SK-N-SH treated with all-trans-retinoic acid at 6 μM for 48 hours (cell line): ENCODE measurements around the gene GSN.

ENCODE experiments used
- ATAC-seq: fragments of 200-7000 bp; cut with Tn5 transposase; 3 replicates; pipeline ENCODE4 v1.9.1; 2020; ENCODE audit warnings: mild to moderate bottlenecking, moderate library complexity
- ARNTL ChIP-seq: fragments of 450-650 bp; formaldehyde crosslinking; IDR thresholded peaks from 2 replicates; pipeline ENCODE4 v1.5.0; 2020; ENCODE audit warnings: low read depth, mild to moderate bottlenecking, moderate library complexity, borderline replicate concordance
- BACH2 ChIP-seq: fragments of 250-450 bp; sonication (Bioruptor Pico); IDR thresholded peaks from 2 replicates; pipeline ENCODE4 v1.9.0; 2021; ENCODE audit warnings: mild to moderate bottlenecking, borderline replicate concordance
- CSDC2 ChIP-seq: fragments of 250-450 bp; sonication (Bioruptor Pico); IDR thresholded peaks from 2 replicates; pipeline ENCODE4 v1.5.0; 2020; ENCODE audit warnings: mild to moderate bottlenecking, moderate library complexity
- ESRRG ChIP-seq: fragments of 250-450 bp; sonication (Bioruptor Pico); IDR thresholded peaks from 2 replicates; pipeline ENCODE4 v1.6.1; 2021; ENCODE audit warnings: mild to moderate bottlenecking
- GLIS3 ChIP-seq: fragments of 250-450 bp; sonication (Bioruptor Pico); IDR thresholded peaks from 2 replicates; pipeline ENCODE4 v1.5.0; 2020; ENCODE audit warnings: mild to moderate bottlenecking, moderate library complexity
- RARB ChIP-seq: fragments of 250-450 bp; sonication (Bioruptor Pico); IDR thresholded peaks from 2 replicates; pipeline ENCODE4 v1.8.0; 2021; ENCODE audit warnings: mild to moderate bottlenecking, moderate library complexity
- SNAI2 ChIP-seq: fragments of 250-450 bp; sonication (Bioruptor Pico); IDR thresholded peaks from 2 replicates; pipeline ENCODE4 v1.5.0; 2020; ENCODE audit warnings: mild to moderate bottlenecking, moderate library complexity
- TCF4 ChIP-seq: fragments of 250-450 bp; sonication (Bioruptor Pico); IDR thresholded peaks from 2 replicates; pipeline ENCODE4 v1.8.0; 2021; ENCODE audit warnings: mild to moderate bottlenecking, moderate library complexity, borderline replicate concordance
- TOX ChIP-seq: fragments of 250-450 bp; sonication (Bioruptor Pico); IDR thresholded peaks from 2 replicates; pipeline ENCODE4 v1.8.0; 2021; ENCODE audit warnings: mild to moderate bottlenecking, moderate library complexity, borderline replicate concordance
- ZC3H10 ChIP-seq: fragments of 250-450 bp; sonication (Bioruptor Pico); IDR thresholded peaks from 2 replicates; pipeline ENCODE4 v1.5.1; 2021; ENCODE audit warnings: mild to moderate bottlenecking, moderate library complexity
- ZFP3 ChIP-seq: fragments of 250-450 bp; sonication (Bioruptor Pico); IDR thresholded peaks from 2 replicates; pipeline ENCODE4 v1.5.0; 2020; ENCODE audit warnings: mild to moderate bottlenecking, moderate library complexity
- ZFP30 ChIP-seq: fragments of 450-650 bp; formaldehyde crosslinking; IDR thresholded peaks from 2 replicates; pipeline ENCODE4 v1.5.0; 2022; ENCODE audit warnings: mild to moderate bottlenecking, moderate library complexity
- ZNF70 ChIP-seq: fragments of 450-650 bp; formaldehyde crosslinking; IDR thresholded peaks from 2 replicates; pipeline ENCODE4 v1.5.0; 2020; ENCODE audit warnings: mild to moderate bottlenecking, moderate library complexity
- ZNF8 ChIP-seq: fragments of 450-650 bp; formaldehyde crosslinking; IDR thresholded peaks from 2 replicates; pipeline ENCODE4 v1.5.0; 2020; ENCODE audit warnings: mild to moderate bottlenecking, moderate library complexity
- TF ChIP-seq, protein P1 (sequence below): fragments of 250-450 bp; sonication (Bioruptor Pico); IDR thresholded peaks from 2 replicates; pipeline ENCODE4 v1.5.0; 2020; ENCODE audit warnings: mild to moderate bottlenecking, moderate library complexity
- TF ChIP-seq, protein P2 (sequence below): fragments of 250-450 bp; sonication (Bioruptor Pico); IDR thresholded peaks from 2 replicates; pipeline ENCODE4 v1.5.1; 2020; ENCODE audit warnings: low read depth, mild to moderate bottlenecking, moderate library complexity
- TF ChIP-seq, protein P3 (sequence below): fragments of 250-450 bp; sonication (Bioruptor Pico); IDR thresholded peaks from 2 replicates; pipeline ENCODE4 v1.8.0; 2020; ENCODE audit warnings: mild to moderate bottlenecking, moderate library complexity, borderline replicate concordance
- TF ChIP-seq, protein P4 (sequence below): fragments of 250-450 bp; sonication (Bioruptor Pico); IDR thresholded peaks from 2 replicates; pipeline ENCODE4 v1.5.1; 2021; ENCODE audit warnings: mild to moderate bottlenecking, moderate library complexity
- TF ChIP-seq, protein P5 (sequence below): fragments of 250-450 bp; sonication (Bioruptor Pico); IDR thresholded peaks from 2 replicates; pipeline ENCODE4 v1.8.0; 2021; ENCODE audit warnings: low read depth, mild to moderate bottlenecking, moderate library complexity, borderline replicate concordance

GSN gene

DNA sequence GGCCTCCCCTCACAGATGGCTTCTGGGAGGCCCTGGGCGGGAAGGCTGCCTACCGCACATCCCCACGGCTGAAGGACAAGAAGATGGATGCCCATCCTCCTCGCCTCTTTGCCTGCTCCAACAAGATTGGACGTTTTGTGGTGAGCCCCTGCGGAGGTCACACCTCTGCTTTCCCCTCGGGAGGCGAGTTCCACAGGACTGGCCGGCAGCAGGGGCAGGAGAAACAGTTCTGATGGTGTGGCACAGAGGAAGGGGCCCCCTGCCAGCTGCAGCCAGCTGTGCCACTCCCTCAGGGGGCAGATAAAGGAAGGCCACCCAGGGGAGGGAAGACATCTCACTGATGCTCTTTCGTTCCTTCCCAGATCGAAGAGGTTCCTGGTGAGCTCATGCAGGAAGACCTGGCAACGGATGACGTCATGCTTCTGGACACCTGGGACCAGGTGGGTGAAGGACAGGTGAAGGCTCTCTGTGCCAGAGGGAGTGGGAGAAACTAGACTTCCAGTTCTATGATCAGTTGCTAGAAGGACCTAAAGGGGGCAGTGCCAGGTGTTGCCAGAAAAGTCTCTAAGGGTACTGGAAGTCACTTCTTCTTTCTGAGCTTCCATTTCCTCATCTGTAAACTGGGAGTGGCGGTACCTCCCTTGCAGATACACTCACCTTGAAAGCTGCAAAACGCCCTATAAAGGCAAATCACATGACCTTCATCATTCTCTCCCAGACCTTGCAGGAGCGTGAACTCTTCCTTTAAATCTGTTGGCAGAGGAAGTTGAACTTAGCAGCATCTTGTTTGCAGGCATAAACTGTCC lies 61.1 kb downstream of the GSN start:
- no peak for TF ChIP-seq ZFP3 (CRISPR knock-in tag)
- no peak for TF ChIP-seq ZNF70 (CRISPR knock-in tag)
- TF ChIP-seq, protein P1, sequence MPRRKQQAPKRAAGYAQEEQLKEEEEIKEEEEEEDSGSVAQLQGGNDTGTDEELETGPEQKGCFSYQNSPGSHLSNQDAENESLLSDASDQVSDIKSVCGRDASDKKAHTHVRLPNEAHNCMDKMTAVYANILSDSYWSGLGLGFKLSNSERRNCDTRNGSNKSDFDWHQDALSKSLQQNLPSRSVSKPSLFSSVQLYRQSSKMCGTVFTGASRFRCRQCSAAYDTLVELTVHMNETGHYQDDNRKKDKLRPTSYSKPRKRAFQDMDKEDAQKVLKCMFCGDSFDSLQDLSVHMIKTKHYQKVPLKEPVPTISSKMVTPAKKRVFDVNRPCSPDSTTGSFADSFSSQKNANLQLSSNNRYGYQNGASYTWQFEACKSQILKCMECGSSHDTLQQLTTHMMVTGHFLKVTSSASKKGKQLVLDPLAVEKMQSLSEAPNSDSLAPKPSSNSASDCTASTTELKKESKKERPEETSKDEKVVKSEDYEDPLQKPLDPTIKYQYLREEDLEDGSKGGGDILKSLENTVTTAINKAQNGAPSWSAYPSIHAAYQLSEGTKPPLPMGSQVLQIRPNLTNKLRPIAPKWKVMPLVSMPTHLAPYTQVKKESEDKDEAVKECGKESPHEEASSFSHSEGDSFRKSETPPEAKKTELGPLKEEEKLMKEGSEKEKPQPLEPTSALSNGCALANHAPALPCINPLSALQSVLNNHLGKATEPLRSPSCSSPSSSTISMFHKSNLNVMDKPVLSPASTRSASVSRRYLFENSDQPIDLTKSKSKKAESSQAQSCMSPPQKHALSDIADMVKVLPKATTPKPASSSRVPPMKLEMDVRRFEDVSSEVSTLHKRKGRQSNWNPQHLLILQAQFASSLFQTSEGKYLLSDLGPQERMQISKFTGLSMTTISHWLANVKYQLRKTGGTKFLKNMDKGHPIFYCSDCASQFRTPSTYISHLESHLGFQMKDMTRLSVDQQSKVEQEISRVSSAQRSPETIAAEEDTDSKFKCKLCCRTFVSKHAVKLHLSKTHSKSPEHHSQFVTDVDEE (CRISPR knock-in tag): no peak
- TF ChIP-seq, protein P2, sequence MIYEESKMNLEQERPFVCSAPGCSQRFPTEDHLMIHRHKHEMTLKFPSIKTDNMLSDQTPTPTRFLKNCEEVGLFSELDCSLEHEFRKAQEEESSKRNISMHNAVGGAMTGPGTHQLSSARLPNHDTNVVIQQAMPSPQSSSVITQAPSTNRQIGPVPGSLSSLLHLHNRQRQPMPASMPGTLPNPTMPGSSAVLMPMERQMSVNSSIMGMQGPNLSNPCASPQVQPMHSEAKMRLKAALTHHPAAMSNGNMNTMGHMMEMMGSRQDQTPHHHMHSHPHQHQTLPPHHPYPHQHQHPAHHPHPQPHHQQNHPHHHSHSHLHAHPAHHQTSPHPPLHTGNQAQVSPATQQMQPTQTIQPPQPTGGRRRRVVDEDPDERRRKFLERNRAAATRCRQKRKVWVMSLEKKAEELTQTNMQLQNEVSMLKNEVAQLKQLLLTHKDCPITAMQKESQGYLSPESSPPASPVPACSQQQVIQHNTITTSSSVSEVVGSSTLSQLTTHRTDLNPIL (CRISPR knock-in tag): no peak
- TF ChIP-seq, protein P3, sequence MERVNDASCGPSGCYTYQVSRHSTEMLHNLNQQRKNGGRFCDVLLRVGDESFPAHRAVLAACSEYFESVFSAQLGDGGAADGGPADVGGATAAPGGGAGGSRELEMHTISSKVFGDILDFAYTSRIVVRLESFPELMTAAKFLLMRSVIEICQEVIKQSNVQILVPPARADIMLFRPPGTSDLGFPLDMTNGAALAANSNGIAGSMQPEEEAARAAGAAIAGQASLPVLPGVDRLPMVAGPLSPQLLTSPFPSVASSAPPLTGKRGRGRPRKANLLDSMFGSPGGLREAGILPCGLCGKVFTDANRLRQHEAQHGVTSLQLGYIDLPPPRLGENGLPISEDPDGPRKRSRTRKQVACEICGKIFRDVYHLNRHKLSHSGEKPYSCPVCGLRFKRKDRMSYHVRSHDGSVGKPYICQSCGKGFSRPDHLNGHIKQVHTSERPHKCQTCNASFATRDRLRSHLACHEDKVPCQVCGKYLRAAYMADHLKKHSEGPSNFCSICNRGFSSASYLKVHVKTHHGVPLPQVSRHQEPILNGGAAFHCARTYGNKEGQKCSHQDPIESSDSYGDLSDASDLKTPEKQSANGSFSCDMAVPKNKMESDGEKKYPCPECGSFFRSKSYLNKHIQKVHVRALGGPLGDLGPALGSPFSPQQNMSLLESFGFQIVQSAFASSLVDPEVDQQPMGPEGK: no peak
- no peak for TF ChIP-seq TOX
- no peak for TF ChIP-seq RARB (CRISPR knock-in tag)
- TF ChIP-seq ZFP30 (CRISPR knock-in tag): no peak
- TF ChIP-seq TCF4: no peak
- TF ChIP-seq, all 23 proteins: peak for 0

DNA sequence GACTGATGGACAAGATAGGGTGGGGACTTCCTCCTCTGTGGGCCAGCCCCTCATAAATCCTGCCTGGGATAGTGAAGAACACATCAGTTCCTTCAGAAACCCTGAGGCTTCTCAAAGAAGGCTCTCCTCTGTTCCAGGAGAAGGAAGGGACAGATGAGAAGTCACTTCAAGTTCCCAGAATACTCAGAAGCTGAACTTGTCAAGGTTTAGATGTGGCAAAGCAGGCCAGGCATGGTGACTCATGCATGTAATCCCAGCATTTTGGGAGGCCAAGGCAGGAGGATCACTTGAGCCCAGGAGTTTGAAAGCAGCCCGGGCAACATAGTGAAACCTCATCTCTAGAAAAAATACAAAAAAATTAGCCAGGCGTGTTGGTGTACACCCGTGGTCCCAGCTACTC lies 63.6 kb downstream of the GSN start:
- ATAC-seq: no peak
- TF ChIP-seq, protein P2 (CRISPR knock-in tag): no peak
- TF ChIP-seq, protein P4, sequence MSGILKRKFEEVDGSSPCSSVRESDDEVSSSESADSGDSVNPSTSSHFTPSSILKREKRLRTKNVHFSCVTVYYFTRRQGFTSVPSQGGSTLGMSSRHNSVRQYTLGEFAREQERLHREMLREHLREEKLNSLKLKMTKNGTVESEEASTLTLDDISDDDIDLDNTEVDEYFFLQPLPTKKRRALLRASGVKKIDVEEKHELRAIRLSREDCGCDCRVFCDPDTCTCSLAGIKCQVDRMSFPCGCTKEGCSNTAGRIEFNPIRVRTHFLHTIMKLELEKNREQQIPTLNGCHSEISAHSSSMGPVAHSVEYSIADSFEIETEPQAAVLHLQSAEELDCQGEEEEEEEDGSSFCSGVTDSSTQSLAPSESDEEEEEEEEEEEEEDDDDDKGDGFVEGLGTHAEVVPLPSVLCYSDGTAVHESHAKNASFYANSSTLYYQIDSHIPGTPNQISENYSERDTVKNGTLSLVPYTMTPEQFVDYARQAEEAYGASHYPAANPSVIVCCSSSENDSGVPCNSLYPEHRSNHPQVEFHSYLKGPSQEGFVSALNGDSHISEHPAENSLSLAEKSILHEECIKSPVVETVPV (CRISPR knock-in tag): no peak
- TF ChIP-seq, protein P3: no peak
- TF ChIP-seq, protein P5, sequence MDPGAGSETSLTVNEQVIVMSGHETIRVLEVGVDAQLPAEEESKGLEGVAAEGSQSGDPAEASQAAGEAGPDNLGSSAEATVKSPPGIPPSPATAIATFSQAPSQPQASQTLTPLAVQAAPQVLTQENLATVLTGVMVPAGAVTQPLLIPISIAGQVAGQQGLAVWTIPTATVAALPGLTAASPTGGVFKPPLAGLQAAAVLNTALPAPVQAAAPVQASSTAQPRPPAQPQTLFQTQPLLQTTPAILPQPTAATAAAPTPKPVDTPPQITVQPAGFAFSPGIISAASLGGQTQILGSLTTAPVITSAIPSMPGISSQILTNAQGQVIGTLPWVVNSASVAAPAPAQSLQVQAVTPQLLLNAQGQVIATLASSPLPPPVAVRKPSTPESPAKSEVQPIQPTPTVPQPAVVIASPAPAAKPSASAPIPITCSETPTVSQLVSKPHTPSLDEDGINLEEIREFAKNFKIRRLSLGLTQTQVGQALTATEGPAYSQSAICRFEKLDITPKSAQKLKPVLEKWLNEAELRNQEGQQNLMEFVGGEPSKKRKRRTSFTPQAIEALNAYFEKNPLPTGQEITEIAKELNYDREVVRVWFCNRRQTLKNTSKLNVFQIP: no peak
- TF ChIP-seq ZNF8 (CRISPR knock-in tag) (no peak), ARNTL (CRISPR knock-in tag) (no peak), ZFP3 (CRISPR knock-in tag) (no peak), GLIS3 (no peak)
- TF ChIP-seq, all 23 proteins: peak for 0

More for the DNA sequence above, 61.1 kb downstream of the GSN start:
- no peak for ATAC-seq

DNA sequence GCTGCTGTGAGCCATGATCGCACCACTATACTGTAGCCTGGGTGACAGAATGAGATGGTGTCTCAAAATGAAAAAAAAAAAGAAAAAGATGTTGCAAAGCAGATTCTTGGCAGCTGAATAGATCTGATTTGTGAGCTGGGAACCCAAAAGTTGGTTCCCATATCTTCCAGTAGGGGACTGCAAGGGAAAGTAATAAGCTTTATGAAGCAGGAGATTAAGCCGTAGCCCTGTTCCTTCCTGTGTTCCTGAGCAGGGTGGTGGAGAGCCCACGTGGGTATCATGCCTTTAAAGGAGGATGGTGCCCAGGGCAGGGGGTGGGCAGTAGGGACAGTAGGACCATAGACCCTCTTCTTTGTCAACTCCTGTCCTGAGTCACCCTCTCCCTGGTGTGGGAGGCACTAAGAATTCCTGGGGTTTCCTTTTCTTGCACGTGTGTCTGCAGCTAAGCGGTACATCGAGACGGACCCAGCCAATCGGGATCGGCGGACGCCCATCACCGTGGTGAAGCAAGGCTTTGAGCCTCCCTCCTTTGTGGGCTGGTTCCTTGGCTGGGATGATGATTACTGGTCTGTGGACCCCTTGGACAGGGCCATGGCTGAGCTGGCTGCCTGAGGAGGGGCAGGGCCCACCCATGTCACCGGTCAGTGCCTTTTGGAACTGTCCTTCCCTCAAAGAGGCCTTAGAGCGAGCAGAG lies 64.2 kb downstream of the GSN start:
- ATAC-seq: peak; percentile 73
- TF ChIP-seq RARB (CRISPR knock-in tag): no peak
- TF ChIP-seq ZFP30 (CRISPR knock-in tag): no peak
- TF ChIP-seq BACH2 (CRISPR knock-in tag): no peak
- TF ChIP-seq, protein P3: no peak
- TF ChIP-seq SNAI2: no peak
- no peak for TF ChIP-seq ESRRG (CRISPR knock-in tag)
- TF ChIP-seq CSDC2 (CRISPR knock-in tag): no peak
- TF ChIP-seq ZC3H10 (CRISPR knock-in tag): no peak
